GM21737 (cell line): ENCODE results near the gene MATN1.

ENCODE experiments used
- ATAC-seq: cut with Tn5 transposase; IDR thresholded peaks from one replicate; pipeline ENCODE4 v1.9.1; 2021; ENCODE audit warnings: mild to moderate bottlenecking, moderate library complexity; ENCODE audit not compliant: unreplicated experiment

Gene MATN1

DNA sequence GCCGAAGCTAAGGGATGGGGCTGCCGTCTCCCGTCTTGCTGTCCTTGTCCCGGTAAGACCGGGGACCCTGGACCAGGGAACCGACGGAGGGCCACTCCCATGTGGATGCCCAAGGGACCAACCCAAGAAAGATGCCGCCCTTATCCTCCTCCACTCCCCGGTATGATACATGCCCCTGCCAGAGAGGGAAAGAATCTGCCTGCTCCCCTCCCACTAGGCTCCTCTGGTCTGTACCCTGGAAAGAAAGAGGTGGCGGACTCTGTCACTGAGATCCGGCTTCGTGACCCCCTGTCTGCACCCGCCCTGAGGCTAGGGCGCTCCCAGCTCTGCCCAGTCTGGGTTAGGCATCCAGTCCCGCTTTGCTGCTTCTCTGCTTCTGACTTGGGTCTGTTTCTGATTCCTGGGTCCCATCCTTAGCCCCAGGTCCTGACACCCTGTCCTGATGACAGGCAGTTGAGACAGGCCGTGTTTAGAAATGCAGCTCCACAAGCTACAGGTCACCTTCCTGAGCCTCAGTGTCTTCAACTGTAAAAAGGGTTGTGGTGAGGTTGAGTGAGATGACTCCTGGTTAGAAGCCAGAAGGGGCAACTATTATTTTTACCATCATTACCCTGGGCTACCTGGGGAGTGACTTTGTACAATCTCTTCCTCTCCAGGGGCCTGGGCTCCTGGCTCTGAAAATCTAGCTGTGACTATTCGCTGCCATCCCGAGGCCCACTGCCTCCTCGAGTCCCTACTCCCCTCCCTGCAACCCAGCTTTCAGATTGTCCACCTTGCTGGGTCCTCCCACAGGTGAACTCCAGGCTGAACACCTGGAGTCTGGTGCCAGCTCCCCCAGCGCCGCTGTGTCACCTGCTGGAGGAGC, 3.7 kb downstream of the MATN1 start:
- ATAC-seq: no peak

DNA sequence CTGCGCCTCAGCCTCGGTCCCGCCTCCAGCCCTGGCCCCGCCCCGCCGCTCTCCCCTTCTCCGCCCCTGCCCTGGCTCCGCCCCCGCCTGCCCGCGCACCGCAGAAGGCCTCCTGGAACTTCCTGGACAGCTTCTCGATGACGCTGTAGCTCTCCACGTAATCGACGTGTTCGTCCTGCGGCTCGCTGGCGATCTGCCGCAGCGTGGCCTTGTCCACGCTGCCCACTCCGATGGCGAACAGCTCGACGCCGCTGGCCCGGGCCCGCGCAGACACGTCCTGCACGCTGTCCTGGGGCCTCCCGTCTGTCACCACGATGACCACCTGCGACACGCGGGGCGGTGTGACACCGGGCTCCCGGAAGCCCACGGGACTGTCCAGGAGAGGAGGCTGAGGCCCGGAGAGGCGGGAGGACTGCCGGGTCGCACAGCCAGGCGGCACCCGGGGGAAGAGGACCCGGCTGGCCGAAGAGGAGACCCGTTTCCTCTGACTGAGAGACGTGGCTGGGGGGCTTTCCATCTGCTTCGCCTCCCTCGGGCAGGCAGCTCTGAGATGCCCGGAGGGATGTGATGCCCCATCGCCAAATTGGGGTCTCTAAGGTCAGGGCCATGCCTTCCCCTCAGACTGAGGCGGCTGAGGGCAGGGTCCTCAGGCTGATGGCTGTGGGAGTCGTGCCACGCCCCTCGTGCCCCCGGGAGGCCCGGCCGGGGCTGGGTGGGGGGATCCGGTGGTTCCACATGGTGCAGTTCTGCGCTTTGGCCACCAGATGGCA, 4.6 kb downstream of the MATN1 start:
- ATAC-seq: peak; percentile 49

DNA sequence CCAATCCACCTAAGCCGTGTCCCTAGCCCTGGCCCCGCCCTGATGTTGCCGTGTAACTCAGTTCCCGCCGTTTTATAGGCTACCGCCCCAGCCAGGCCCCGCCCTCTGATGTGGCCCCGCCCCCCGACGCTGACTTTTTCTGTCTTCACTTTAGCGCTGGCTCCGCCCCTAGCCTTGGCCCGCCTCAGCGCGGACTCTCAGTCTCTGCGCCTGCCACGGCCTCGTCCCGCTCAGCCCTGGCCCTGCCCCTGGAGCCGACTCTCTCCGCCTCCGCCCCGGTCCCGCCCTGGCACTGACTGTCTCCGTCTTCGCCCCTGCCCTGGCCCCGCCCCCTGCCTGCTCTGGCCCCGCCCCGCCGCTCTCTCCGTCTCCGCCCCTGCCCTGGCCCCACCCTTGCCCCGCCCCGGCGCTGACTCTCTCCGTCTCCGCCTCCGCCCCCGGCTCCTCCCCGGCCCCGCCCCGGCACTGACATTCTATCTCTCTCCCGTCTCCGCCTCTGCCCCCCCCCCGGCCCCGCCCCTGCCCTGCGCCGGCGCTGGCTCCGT, 5.2 kb downstream of the MATN1 start:
- peak; percentile 83 for ATAC-seq

DNA sequence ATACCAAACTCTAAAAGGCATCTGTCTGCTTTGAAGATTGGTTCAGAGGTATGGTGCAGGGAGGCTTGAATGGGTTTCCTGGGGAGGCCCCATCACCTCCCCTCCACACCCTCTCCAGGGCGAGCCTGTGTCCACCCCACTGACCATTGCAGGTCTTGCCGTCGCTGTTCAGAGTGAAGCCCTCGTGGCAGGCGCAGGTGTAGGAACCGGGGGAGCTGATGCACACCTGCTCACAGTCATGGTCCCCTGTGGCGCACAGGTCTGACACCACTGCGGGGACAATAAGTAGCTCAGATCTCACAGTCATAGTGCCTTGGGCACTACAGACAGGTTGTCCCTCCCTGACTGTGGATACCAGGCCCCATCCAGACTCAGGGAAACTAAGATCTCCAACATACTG, 6.7 kb downstream of the MATN1 start:
- ATAC-seq: no peak

DNA sequence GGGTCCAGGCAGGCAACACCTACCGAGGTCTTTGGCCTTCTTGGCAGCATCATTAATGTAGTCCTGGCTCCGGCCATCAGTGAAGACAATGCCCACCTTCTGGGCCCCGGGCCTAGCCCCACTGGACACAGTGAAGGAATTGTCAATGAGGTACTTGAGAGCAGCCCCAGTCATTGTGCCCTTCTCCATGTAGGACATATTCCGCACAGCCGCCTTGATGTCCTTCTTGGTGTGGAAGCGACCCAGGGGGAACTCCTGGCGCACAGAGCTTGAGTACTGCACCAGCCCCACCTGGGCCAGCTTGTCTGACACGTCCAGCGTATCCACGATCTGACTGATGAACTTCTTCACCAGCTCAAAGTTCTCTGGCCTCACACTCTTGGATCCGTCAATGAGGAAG, 7.5 kb downstream of the MATN1 start:
- no peak for ATAC-seq

DNA sequence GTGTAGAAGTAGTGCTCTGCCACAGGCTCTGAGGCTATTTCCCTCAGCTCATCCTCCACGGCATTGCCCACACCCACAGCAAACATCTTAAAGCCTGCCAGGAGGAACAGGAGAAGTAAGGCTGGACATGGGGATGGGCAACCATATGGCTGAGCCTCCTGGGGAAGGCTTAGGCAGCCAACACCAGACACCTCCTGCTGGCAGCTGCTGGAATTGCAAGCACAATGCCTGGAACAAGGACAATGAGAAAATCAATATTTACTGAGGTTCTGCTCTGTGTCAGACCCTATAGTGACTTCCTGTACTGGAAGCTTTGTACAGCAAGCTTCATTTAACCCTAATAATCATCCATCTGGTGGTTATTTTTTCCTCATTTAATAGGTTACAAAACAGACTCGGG, 8.2 kb downstream of the MATN1 start:
- no peak for ATAC-seq

DNA sequence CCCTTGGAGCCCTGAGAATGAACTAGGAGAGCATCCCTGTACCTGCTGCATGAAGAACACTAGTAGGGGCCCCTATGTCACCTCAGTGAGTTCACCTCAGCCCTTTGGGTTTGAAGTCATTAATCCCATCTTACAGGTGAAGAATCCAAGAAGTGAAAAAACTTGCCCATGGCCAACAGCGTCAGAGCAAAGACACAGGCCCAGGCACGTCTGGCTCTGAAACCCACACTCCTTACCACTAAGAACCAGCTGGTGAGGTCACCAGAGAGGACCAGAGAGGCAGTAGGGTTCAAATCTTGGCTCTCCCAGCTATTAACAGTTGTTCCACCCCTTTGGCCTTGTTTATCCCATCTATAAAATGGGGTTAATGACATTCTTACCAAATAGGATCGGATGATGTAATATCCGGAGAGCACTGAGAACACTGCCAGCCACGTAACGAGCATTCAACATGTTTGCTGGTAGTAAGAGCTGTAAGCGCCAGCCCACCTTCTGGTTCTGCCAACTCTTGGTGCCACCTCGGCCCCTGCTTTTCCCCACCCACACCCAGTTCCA, 8.8 kb downstream of the MATN1 start:
- no peak for ATAC-seq

DNA sequence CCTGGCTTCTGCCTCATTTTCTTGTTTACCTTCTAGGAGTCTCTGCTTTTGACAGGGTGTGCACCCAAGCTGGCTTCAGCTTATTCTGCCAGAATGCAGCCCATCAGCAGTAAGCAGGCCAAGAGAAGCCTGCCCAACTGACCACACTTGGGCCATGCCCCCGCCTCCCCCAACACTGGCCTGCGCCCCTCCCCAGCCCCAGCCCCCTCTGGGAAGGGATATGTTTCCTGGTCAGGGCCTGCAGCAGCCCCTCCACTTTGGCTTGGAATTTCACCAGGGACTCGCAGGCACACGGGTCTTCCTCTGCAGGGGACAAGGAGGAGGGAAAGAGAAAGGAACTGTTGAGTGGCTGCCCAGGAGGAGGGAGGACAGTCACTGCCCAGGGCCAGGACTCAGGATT, 9.4 kb downstream of the MATN1 start:
- no peak for ATAC-seq

DNA sequence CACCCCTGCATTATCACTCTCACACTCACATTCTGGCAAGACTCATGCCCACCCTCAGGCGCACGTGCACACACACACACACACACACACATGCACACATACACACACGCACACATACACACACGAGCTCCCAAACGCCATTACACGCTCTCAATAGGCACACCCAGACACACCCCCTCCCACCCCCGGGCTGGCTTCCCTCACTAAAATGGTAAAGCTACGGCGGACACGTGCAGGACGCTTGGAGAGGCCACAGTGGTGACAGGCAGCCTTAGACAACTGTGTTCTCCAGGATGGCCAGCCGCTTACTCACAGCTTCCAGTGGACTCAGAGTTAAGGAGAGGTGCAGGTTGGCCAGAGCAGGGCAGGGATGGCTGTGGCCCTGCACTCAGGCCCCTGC, 10.1 kb downstream of the MATN1 start:
- ATAC-seq: no peak

DNA sequence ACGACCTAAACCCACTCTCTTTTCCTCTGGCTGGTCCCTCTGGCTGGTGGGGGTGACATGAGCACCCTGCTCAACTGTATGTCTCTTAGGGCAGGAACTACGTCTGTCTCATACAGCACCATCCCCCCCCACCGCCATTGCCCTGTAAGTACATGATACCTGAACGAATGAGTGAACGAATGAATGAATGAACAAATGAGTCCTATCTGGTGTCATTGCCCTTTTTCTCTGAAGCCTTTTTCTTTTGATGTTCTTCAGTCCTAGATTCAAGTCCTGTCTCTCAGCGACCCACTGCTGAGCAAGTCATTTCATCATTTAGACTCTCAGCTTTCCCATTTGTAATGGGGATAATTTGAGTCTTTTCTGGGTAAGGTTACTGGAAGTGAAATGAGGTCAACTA, 10.8 kb downstream of the MATN1 start:
- ATAC-seq: no peak

DNA sequence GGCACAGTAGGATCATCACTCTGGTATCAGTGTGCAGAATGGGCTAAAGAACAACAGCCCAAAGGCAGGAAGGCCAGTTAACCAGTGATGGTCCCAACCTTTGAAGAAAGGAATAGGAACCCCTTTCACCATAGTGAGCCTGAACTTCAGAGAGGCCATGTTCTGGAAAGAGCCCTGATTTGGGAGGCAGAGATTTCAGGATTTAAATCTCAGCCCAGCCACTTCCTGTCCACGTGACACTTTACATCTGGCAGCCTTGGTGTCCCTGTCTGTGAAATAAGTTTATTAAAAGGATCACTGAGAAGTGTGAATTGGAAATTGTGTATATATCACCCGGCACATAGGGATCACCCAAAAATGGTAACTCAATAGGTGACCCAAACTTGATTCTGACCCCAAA, 13.0 kb downstream of the MATN1 start:
- ATAC-seq: no peak

DNA sequence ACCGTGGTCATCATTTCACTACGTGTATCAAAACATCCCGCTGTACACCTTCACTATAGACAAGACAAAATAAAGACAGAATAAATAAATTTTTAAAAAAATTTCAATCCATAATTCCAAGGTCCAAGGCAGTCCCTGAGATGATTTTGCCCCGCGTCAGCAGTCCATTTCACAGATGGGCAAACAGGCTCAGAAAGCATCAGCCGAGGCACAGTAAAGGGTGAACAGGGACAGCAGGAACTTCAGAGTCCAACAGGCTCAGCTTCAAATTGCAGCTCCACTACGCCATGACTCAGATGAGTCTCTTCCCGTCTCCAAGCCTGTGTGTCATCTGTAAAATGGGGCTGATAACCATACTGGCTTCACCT, 15.0 kb downstream of the MATN1 start:
- ATAC-seq: no peak

DNA sequence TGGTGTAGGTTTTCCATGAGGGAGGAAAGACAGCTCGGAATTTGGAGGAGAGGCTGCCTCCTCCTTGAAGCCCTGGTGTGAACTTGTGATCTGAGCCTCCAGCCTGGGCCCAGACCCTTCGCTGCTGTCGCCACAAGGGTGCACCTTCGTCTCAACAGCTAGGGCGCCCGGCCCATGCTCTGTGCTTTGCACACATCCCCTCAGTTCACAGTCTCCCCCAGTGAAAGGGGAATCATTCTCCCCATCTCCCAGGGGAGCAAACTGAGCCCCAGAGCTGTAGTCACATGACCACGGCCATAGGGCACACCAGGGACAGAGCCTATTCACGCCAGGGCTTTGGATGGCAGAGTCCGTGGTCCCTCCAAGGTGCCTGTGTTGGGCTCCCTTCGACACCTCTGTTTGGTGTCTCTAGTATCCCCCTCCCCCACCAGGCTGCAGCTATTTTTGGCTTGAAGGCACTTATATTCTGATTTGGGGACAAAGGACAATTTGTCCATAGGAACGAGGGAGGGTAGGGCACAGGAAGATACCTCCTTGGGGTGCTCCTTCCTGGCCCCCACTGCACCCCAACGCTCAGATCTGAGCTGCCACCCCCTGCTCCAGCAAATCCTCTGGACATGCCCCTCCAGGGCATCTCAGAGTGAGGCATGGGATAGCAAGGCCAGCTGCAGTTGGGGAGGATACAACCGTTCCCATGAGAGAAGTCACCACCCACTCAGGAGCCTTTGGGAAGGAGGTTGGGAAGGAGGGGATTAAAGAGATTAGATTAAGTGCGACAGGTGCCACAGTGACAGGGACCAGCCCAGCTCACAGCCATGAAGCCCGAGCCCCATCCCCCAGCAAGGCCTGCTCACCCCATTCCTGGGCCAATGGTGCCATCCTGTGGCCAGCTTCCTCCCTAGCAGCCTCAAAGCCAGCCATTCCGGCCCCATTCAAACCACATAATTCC, 15.7 kb downstream of the MATN1 start:
- no peak for ATAC-seq

DNA sequence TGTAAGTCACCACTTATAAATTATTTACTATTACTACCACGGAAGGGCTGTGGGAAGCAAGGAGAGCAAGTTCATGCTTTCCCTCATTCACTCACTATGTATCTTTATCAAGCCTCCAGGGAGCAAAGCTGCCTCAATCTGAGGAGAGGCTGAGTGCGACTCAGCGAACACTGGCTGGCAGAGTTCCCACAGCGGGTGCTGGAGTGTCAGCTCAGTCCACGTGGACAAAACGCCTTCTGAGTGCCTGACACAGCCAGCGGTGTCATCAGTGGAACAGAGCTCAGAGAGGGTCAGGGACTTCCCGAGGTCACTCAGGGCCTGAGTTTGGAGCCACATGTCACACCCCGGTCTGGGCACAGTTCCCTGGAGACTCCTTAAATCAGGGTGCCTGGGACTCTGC, 16.9 kb downstream of the MATN1 start:
- no peak for ATAC-seq

DNA sequence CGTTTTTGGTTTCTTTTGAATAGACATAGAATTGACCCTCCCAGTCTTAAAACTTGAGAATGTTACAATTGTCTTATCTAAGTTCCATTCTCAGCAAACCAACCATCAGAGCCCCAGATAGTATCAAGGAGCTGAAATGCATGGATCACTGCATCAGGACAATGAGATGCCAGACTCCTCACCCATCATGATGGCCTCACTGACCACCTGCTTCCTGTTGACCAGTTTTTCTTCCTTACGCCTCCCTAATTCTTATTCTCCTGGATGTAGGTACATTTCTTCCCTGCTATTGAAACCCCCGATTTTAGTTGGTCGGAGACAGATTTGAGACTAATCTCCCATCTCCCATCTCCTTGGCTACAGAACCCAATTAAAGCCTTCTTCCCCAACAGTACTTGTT, 17.7 kb downstream of the MATN1 start:
- ATAC-seq: no peak

DNA sequence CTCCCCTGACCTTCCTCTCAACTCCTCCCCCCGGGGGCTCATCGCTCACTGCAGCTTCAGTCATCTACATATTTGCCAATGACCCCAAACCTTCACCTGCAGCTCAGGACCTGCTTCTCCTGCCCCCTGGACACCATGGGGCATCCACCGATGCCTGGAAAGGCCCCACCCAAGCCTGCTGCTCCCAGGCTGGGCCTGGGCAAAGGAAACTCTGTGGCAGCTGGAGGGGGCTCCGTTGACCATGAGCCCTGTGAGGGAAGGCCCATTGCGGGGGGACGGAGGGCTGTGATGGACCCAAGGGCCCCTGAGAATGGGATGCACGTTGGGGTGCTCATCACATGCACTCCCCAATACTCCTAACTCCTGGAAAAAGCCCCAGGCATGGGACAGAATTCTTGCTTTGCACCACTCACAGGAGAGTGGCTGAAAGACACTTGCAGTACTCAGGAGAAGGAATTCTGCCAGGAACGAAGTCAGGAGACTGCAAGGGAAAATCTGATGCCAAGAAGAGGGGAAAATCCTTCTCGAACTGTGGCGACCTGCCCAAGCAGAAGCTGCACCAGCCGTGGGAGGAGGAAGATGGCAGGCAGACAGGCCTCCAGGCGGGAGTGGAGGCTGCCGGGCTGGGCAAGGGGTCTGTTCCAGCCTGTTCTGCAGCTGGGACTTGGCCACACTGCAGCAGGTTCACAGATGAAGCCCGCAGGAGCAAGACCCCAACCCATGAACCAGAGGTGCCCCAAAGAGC, 18.4 kb downstream of the MATN1 start:
- no peak for ATAC-seq

DNA sequence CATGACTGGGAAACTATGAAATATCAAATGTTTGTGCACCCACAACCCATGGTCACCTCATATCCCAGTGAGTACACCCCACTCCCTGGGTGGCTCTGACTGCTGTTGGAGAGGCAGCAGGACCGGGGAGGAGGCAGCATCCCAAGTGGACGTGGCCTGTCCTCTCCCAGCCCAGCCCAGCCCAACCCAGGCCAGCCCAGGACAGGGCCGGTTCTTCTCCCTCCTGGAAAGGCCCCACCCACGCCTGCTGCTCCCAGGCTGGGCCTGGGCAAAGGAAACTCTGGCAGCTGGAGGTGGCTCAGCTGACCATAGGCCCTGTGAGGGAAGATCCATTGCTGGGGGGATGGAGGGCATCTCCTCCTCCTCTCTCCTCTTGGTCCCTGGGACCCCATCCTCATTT, 19.1 kb downstream of the MATN1 start:
- no peak for ATAC-seq

DNA sequence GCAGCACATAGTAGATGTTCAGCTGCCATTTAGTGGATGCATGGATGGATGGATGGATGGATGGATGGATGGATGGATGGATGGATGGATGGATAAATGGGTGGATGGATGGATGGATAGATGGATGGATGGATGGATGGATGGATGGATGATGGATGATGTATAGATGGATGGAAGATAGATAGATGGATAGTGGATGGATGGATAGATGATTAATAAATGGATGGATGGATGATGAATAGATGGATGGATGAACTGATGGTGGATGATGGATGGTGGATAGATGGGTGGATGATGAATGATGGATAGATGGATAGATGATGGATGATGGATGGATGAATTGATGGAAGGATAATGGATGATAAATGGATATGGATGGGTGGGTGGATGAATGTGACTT, 20.6 kb downstream of the MATN1 start:
- ATAC-seq: no peak

DNA sequence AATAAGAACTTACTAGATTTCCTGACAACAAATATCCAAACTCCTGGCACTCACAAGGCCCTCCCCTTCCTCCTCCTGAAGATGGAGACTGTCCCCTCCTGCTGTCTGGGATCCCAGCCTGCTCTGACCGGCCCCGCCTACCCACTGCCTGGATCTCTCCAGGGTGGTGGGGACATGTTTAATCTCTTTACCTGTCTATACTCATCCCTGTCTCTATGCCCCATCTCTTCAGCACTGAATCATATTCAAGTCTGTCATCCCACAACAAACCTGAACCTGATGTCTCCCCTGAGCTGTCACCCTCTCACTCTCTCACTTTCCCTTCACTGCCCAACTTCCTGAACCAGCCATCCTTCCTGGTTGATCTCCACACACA, 22.1 kb downstream of the MATN1 start:
- ATAC-seq: no peak
